ENCODE results near the gene PCLO. TPM values are rescaled to one million over a fixed set of nuclear protein-coding genes. Genes with fewer than 3 reads are reported as not detected.
"Not testable (repeated sequence)": the region's sequence is repeated elsewhere in the genome, so short reads cannot be mapped to it uniquely, and the experiment has no call there.

Gene PCLO
- total RNA-seq, 2 experiments from 2014 or later: not detected

- ATAC-seq: no peak
- no peak for DNase-seq
- Mint-ChIP-seq H3K27me3 (no peaks in the 10 kb centered on the region), H3K27ac (no peak overlapping the region), H3K4me3 (no peak overlapping the region), H3K9me3 (ENCODE audit: low read depth) (peaks cover 4% of the 10 kb centered on the region), H3K36me3 (peaks cover 2% of the 10 kb centered on the region), H3K4me1 (no peaks in the 10 kb centered on the region)
- CTCF ChIA-PET: no interaction called here
Measured at GRCh38 chr7:83118347-83119025, 44.2 kb downstream of the PCLO start.

- DNase-seq (no peak), ATAC-seq (no peak)
- CTCF ChIA-PET: no interaction called here
- H3K4me3 Mint-ChIP-seq: no peak overlapping the region
- H3K27ac Mint-ChIP-seq: no peak overlapping the region
- H3K36me3 Mint-ChIP-seq: peaks cover 2% of the 10 kb centered on the region
- no peaks in the 10 kb centered on the region for H3K27me3 Mint-ChIP-seq
- H3K9me3 Mint-ChIP-seq (ENCODE audit: low read depth): peaks cover 4% of the 10 kb centered on the region
- H3K4me1 Mint-ChIP-seq: no peaks in the 10 kb centered on the region
Measured at GRCh38 chr7:83117466-83117865, 45.2 kb downstream of the PCLO start.

- no peaks in the 10 kb centered on the region for H3K36me3 Mint-ChIP-seq
- no peak for ATAC-seq
- no peaks in the 10 kb centered on the region for H3K4me1 Mint-ChIP-seq
- no peak overlapping the region for H3K4me3 Mint-ChIP-seq
- H3K27ac Mint-ChIP-seq: no peak overlapping the region
- no peak for DNase-seq
- peaks cover 3% of the 10 kb centered on the region for H3K9me3 Mint-ChIP-seq (ENCODE audit: low read depth)
- CTCF ChIA-PET: no interaction called here
- no peaks in the 10 kb centered on the region for H3K27me3 Mint-ChIP-seq
Measured at GRCh38 chr7:83111391-83111790, 51.3 kb downstream of the PCLO start.

- Mint-ChIP-seq H3K36me3 (no peaks in the 10 kb centered on the region), H3K27me3 (no peaks in the 10 kb centered on the region), H3K9me3 (ENCODE audit: low read depth) (peaks cover 3% of the 10 kb centered on the region), H3K27ac (no peak overlapping the region), H3K4me1 (no peaks in the 10 kb centered on the region), H3K4me3 (no peak overlapping the region)
- ATAC-seq: no peak
- no peak for DNase-seq
- CTCF ChIA-PET: no interaction called here
Measured at GRCh38 chr7:83109352-83109751, 53.3 kb downstream of the PCLO start.

GRCh38 chr7:83105948-83106347 is 56.7 kb downstream of the PCLO start:
- Mint-ChIP-seq H3K4me1 (no peaks in the 10 kb centered on the region), H3K27ac (no peak overlapping the region)

GRCh38 chr7:83105063-83105462 is 57.6 kb downstream of the PCLO start:
- no peak for ATAC-seq
- Mint-ChIP-seq H3K36me3 (no peaks in the 10 kb centered on the region), H3K4me3 (no peak overlapping the region), H3K4me1 (no peaks in the 10 kb centered on the region), H3K27ac (no peak overlapping the region), H3K9me3 (ENCODE audit: low read depth) (peaks cover 3% of the 10 kb centered on the region), H3K27me3 (no peaks in the 10 kb centered on the region)
- no peak for DNase-seq
- CTCF ChIA-PET: no interaction called here

More at GRCh38 chr7:83105948-83106347, 56.7 kb downstream of the PCLO start:
- CTCF ChIA-PET: no interaction called here
- H3K36me3 Mint-ChIP-seq: no peaks in the 10 kb centered on the region
- ATAC-seq: no peak
- H3K27me3 Mint-ChIP-seq: no peaks in the 10 kb centered on the region
- no peak overlapping the region for H3K4me3 Mint-ChIP-seq
- DNase-seq: no peak
- peaks cover 3% of the 10 kb centered on the region for H3K9me3 Mint-ChIP-seq (ENCODE audit: low read depth)

GRCh38 chr7:83101530-83101929 is 61.2 kb downstream of the PCLO start:
- no peaks in the 10 kb centered on the region for H3K4me1 Mint-ChIP-seq
- ATAC-seq (no peak), DNase-seq (no peak)
- H3K4me3 Mint-ChIP-seq: no peak overlapping the region
- peaks cover 2% of the 10 kb centered on the region for H3K9me3 Mint-ChIP-seq (ENCODE audit: low read depth)
- no peaks in the 10 kb centered on the region for H3K27me3 Mint-ChIP-seq
- no peak overlapping the region for H3K27ac Mint-ChIP-seq
- H3K36me3 Mint-ChIP-seq: no peaks in the 10 kb centered on the region
- CTCF ChIA-PET: no interaction called here

GRCh38 chr7:83096065-83096580 is 66.6 kb downstream of the PCLO start:
- ATAC-seq (no peak), DNase-seq (no peak)
- H3K4me3 Mint-ChIP-seq: no peak overlapping the region
- peaks cover 8% of the 10 kb centered on the region for H3K9me3 Mint-ChIP-seq (ENCODE audit: low read depth)
- H3K27ac Mint-ChIP-seq: no peak overlapping the region
- H3K4me1 Mint-ChIP-seq: no peaks in the 10 kb centered on the region
- no peaks in the 10 kb centered on the region for H3K36me3 Mint-ChIP-seq
- CTCF ChIA-PET: no interaction called here
- H3K27me3 Mint-ChIP-seq: no peaks in the 10 kb centered on the region

- H3K4me1 Mint-ChIP-seq: no peaks in the 10 kb centered on the region
- H3K36me3 Mint-ChIP-seq: no peaks in the 10 kb centered on the region
- CTCF ChIA-PET: no interaction called here
- no peaks in the 10 kb centered on the region for H3K27me3 Mint-ChIP-seq
- no peak overlapping the region for H3K4me3 Mint-ChIP-seq
- H3K27ac Mint-ChIP-seq: no peak overlapping the region
- H3K9me3 Mint-ChIP-seq (ENCODE audit: low read depth): peaks cover 2% of the 10 kb centered on the region
- ATAC-seq: no peak
- DNase-seq: no peak
Measured at GRCh38 chr7:83085299-83085698, 77.4 kb downstream of the PCLO start.

- H3K9me3 Mint-ChIP-seq (ENCODE audit: low read depth); DNase-seq; H3K4me1 Mint-ChIP-seq; H3K36me3 Mint-ChIP-seq; H3K27me3 Mint-ChIP-seq; H3K4me3 Mint-ChIP-seq; CTCF ChIA-PET; H3K27ac Mint-ChIP-seq; ATAC-seq: not testable (repeated sequence)
Measured at GRCh38 chr7:83079879-83080278, 82.8 kb downstream of the PCLO start.

- Mint-ChIP-seq H3K9me3 (ENCODE audit: low read depth) (peaks cover 4% of the 10 kb centered on the region), H3K27me3 (no peaks in the 10 kb centered on the region), H3K27ac (no peak overlapping the region), H3K4me3 (no peak overlapping the region), H3K4me1 (no peaks in the 10 kb centered on the region), H3K36me3 (no peaks in the 10 kb centered on the region)
- no peak for ATAC-seq
- DNase-seq: no peak
- CTCF ChIA-PET: no interaction called here
Measured at GRCh38 chr7:83077328-83077727, 85.4 kb downstream of the PCLO start.

- Mint-ChIP-seq H3K4me1 (no peaks in the 10 kb centered on the region), H3K27ac (no peak overlapping the region), H3K9me3 (ENCODE audit: low read depth) (peaks cover 5% of the 10 kb centered on the region), H3K36me3 (peaks cover 1% of the 10 kb centered on the region), H3K4me3 (no peak overlapping the region), H3K27me3 (no peaks in the 10 kb centered on the region)
- CTCF ChIA-PET: no interaction called here
- no peak for DNase-seq
- no peak for ATAC-seq
Measured at GRCh38 chr7:83072576-83073517, 89.8 kb downstream of the PCLO start.

GRCh38 chr7:83065714-83066113 is 97.0 kb downstream of the PCLO start:
- H3K27ac Mint-ChIP-seq: no peak overlapping the region

GRCh38 chr7:83060218-83060617 is 102.5 kb downstream of the PCLO start:
- no peaks in the 10 kb centered on the region for H3K27me3 Mint-ChIP-seq
- CTCF ChIA-PET: no interaction called here

More at GRCh38 chr7:83065714-83066113, 97.0 kb downstream of the PCLO start:
- Mint-ChIP-seq H3K27me3 (no peaks in the 10 kb centered on the region), H3K4me1 (no peaks in the 10 kb centered on the region), H3K36me3 (no peaks in the 10 kb centered on the region), H3K9me3 (ENCODE audit: low read depth) (peaks cover 2% of the 10 kb centered on the region), H3K4me3 (no peak overlapping the region)
- DNase-seq (no peak), ATAC-seq (no peak)
- CTCF ChIA-PET: no interaction called here

More at GRCh38 chr7:83060218-83060617, 102.5 kb downstream of the PCLO start:
- no peaks in the 10 kb centered on the region for H3K36me3 Mint-ChIP-seq
- no peak overlapping the region for H3K27ac Mint-ChIP-seq
- H3K4me3 Mint-ChIP-seq: no peak overlapping the region
- no peaks in the 10 kb centered on the region for H3K4me1 Mint-ChIP-seq
- DNase-seq: no peak
- no peak for ATAC-seq
- peaks cover 3% of the 10 kb centered on the region for H3K9me3 Mint-ChIP-seq (ENCODE audit: low read depth)

Data from activated CD8-positive, alpha-beta memory T cell treated with anti-CD3 and anti-CD28 coated beads, Interleukin-2, amount 10 ng/mL, durations not matched to agents 7 days and 5 days (primary cell).